NCI-H2107 treated with DMSO at 0.1 percent for 48 hours (cell line): ENCODE measurements around the gene DEFB114.

Source experiments
- DNase-seq: peaks from one replicate; lab custom pipeline; 2025; ENCODE audit not compliant: unreplicated experiment; lab: John Stamatoyannopoulos, UW

Gene DEFB114

GRCh38 chr6:49937017-49937416 is 26.9 kb downstream of the DEFB114 start:
- no peak for DNase-seq

- no peak for DNase-seq
Observed at GRCh38 chr6:49935387-49935786, 28.6 kb downstream of the DEFB114 start.

- DNase-seq = no peak
Observed at GRCh38 chr6:49934770-49935169, 29.2 kb downstream of the DEFB114 start.

- no peak for DNase-seq
Observed at GRCh38 chr6:49933526-49933925, 30.4 kb downstream of the DEFB114 start.

GRCh38 chr6:49929340-49929739 is 34.6 kb downstream of the DEFB114 start:
- no peak for DNase-seq

- peak; percentile 36 for DNase-seq
Observed at GRCh38 chr6:49923826-49924225, 40.1 kb downstream of the DEFB114 start.

GRCh38 chr6:49919935-49920644 is 43.9 kb downstream of the DEFB114 start:
- no peak for DNase-seq

GRCh38 chr6:49919261-49919660 is 44.7 kb downstream of the DEFB114 start:
- DNase-seq = no peak

- DNase-seq = no peak
Observed at GRCh38 chr6:49918787-49919186, 45.2 kb downstream of the DEFB114 start.

GRCh38 chr6:49915035-49915434 is 48.9 kb downstream of the DEFB114 start:
- no peak for DNase-seq

- DNase-seq = peak; percentile 84
Observed at GRCh38 chr6:49913636-49914375, 50.2 kb downstream of the DEFB114 start.

GRCh38 chr6:49912196-49912595 is 51.8 kb downstream of the DEFB114 start:
- DNase-seq = no peak

GRCh38 chr6:49911252-49911651 is 52.7 kb downstream of the DEFB114 start:
- no peak for DNase-seq
